ENCODE results near the gene TMEM144.

TMEM144 gene

DNA sequence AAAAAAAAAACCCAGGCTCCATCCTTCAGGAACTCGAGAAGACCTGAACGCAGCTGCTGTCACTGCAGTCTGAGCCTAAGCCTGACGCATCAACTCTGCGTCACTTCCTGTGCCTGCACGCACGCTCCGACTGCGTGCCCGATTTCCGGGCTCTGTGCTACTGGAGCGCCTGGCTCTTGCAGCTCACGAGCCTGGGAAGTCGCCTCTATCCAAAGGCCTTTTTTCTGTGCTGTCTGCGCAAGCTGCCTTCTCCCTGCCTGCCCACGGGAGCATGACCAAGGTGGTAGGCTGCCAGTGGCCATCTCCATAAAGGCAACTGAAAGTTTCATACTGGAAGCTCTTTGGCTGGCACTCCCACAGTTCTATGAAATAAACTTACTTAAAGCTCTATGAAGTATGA is 27.6 kb upstream of the TMEM144 start:
- TF ChIP-seq EZH2 (optimal IDR thresholded peaks at IDR 0.05; ENCODE audit: low read depth, low read length) = no peak
- TF ChIP-seq, protein P1, sequence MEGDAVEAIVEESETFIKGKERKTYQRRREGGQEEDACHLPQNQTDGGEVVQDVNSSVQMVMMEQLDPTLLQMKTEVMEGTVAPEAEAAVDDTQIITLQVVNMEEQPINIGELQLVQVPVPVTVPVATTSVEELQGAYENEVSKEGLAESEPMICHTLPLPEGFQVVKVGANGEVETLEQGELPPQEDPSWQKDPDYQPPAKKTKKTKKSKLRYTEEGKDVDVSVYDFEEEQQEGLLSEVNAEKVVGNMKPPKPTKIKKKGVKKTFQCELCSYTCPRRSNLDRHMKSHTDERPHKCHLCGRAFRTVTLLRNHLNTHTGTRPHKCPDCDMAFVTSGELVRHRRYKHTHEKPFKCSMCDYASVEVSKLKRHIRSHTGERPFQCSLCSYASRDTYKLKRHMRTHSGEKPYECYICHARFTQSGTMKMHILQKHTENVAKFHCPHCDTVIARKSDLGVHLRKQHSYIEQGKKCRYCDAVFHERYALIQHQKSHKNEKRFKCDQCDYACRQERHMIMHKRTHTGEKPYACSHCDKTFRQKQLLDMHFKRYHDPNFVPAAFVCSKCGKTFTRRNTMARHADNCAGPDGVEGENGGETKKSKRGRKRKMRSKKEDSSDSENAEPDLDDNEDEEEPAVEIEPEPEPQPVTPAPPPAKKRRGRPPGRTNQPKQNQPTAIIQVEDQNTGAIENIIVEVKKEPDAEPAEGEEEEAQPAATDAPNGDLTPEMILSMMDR (IDR thresholded peaks at IDR 0.05; ENCODE audit: low read length) = no peak
- TF ChIP-seq EZH2phosphoT487 (IDR thresholded peaks at IDR 0.05; ENCODE audit: low read length) = no peak
- H3K9ac ChIP-seq (ENCODE audit: low read length) = no peak overlapping the region
- H3K27ac ChIP-seq (ENCODE audit: low read length) = no peak overlapping the region
- H3K4me1 ChIP-seq (ENCODE audit: low read length) = no peaks in the 10 kb centered on the region
- H3K9me2 ChIP-seq (replicated peaks; ENCODE audit: insufficient read depth, low read length) = no peaks in the 10 kb centered on the region
- H3K79me2 ChIP-seq (ENCODE audit: low read length) = no peaks in the 10 kb centered on the region
- DNase-seq = no peak
- no peak overlapping the region for H3K4me2 ChIP-seq (ENCODE audit: low read depth, low read length)
- H3F3A ChIP-seq (ENCODE audit: insufficient read depth, low read length) = no peaks in the 10 kb centered on the region
- no peaks in the 10 kb centered on the region for H4K20me1 ChIP-seq (ENCODE audit: insufficient read depth, low read length)
- H3K36me3 ChIP-seq (replicated peaks; ENCODE audit: insufficient read depth, low read length) = no peaks in the 10 kb centered on the region
- no peaks in the 10 kb centered on the region for H3K27me3 ChIP-seq (replicated peaks; ENCODE audit: insufficient read depth, low read length)
- no peaks in the 10 kb centered on the region for H3K9me3 ChIP-seq (replicated peaks; ENCODE audit: insufficient read depth, low read length)
- no peak overlapping the region for H3K4me3 ChIP-seq (ENCODE audit: low read length)
- H2AFZ ChIP-seq (ENCODE audit: low read length) = no peak overlapping the region

DNA sequence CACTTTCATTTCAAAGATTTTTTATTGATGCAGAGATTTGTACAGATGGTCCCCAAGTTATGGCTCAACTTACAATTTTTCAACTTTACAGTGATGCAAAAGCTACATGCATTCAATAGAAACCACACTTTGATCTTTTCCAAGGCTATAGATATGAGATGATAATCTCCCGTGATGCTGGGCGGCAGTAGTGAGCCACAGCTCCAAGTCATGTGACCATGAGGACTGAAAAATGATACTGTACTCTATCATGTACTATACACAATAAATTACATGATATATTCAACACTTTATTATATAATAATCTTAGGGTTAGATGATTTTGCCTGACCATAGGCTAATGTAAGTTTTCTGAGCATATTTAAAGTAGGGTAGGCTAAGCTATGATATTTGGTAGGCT is 23.5 kb upstream of the TMEM144 start:
- TF ChIP-seq EZH2phosphoT487 (IDR thresholded peaks at IDR 0.05; ENCODE audit: low read length) (no peak), EZH2 (optimal IDR thresholded peaks at IDR 0.05; ENCODE audit: low read depth, low read length) (no peak)
- TF ChIP-seq, protein P1 (IDR thresholded peaks at IDR 0.05; ENCODE audit: low read length) = no peak

DNA sequence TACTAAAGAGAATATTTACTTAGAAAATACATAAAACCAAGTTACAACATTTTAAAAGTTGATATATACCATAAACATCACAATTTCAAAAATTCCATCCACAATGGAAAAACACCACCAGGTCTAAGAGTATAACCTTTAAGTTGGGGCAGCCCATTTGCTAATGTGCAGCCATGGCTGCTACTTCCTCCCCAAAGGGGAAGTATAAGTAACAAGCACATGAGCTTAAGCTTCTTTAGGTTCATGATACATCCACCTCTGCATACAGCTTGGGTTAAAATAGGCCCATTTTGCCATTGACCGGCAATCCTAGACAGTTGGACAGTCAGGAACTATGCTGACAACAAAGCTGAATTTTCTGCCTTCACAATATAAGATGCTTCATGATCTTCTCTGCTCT is 20.9 kb upstream of the TMEM144 start:
- Histone ChIP-seq H3K36me3 (replicated peaks; ENCODE audit: insufficient read depth, low read length) (no peaks in the 10 kb centered on the region), H3K27ac (ENCODE audit: low read length) (no peak overlapping the region), H4K20me1 (ENCODE audit: insufficient read depth, low read length) (no peaks in the 10 kb centered on the region), H3K27me3 (replicated peaks; ENCODE audit: insufficient read depth, low read length) (no peaks in the 10 kb centered on the region), H3K4me3 (ENCODE audit: low read length) (no peak overlapping the region), H3K4me2 (ENCODE audit: low read depth, low read length) (no peak overlapping the region), H3F3A (ENCODE audit: insufficient read depth, low read length) (no peaks in the 10 kb centered on the region), H3K79me2 (ENCODE audit: low read length) (no peaks in the 10 kb centered on the region), H3K9me3 (replicated peaks; ENCODE audit: insufficient read depth, low read length) (no peaks in the 10 kb centered on the region), H3K9me2 (replicated peaks; ENCODE audit: insufficient read depth, low read length) (no peaks in the 10 kb centered on the region), H3K4me1 (ENCODE audit: low read length) (peaks cover 6% of the 10 kb centered on the region), H2AFZ (ENCODE audit: low read length) (no peak overlapping the region), H3K9ac (ENCODE audit: low read length) (no peak overlapping the region)
- TF ChIP-seq, protein P1 (IDR thresholded peaks at IDR 0.05; ENCODE audit: low read length) = no peak
- TF ChIP-seq EZH2 (optimal IDR thresholded peaks at IDR 0.05; ENCODE audit: low read depth, low read length) = no peak
- TF ChIP-seq EZH2phosphoT487 (IDR thresholded peaks at IDR 0.05; ENCODE audit: low read length) = no peak
- no peak for DNase-seq

More for the DNA sequence above, 23.5 kb upstream of the TMEM144 start:
- Histone ChIP-seq H3F3A (ENCODE audit: insufficient read depth, low read length) (no peaks in the 10 kb centered on the region), H3K27ac (ENCODE audit: low read length) (no peak overlapping the region), H2AFZ (ENCODE audit: low read length) (no peak overlapping the region), H3K4me1 (ENCODE audit: low read length) (no peaks in the 10 kb centered on the region), H3K9me3 (replicated peaks; ENCODE audit: insufficient read depth, low read length) (no peaks in the 10 kb centered on the region), H3K9ac (ENCODE audit: low read length) (no peak overlapping the region), H3K4me3 (ENCODE audit: low read length) (no peak overlapping the region), H4K20me1 (ENCODE audit: insufficient read depth, low read length) (no peaks in the 10 kb centered on the region), H3K4me2 (ENCODE audit: low read depth, low read length) (no peak overlapping the region), H3K36me3 (replicated peaks; ENCODE audit: insufficient read depth, low read length) (no peaks in the 10 kb centered on the region), H3K79me2 (ENCODE audit: low read length) (no peaks in the 10 kb centered on the region), H3K27me3 (replicated peaks; ENCODE audit: insufficient read depth, low read length) (no peaks in the 10 kb centered on the region), H3K9me2 (replicated peaks; ENCODE audit: insufficient read depth, low read length) (no peaks in the 10 kb centered on the region)
- no peak for DNase-seq
